H1 (cell line): ENCODE measurements around the gene TUBGCP2.

Source experiments
- CHD2 ChIP-seq: IDR thresholded peaks from 2 replicates; pipeline ENCODE4 v1.6.1; 2012; ENCODE audit warnings: low read length, improper control_type of control experiment
- CTCF ChIP-seq, 3 experiments: IDR thresholded peaks; 1 replicate in 2 of 3; 2 replicates in 1 of 3; pipeline versions ENCODE4 v1.5.1 to v1.6.1; 2011; ENCODE audit warnings: low read length in 3 of 3, mild to moderate bottlenecking in 3 of 3, inconsistent platforms in 2 of 3, low read depth in 1 of 3, moderate library complexity in 1 of 3; ENCODE audit not compliant: insufficient read depth in 1 of 3; ENCODE audit errors: control extremely low read depth in 1 of 3
- KDM5A ChIP-seq: fragments of 200-600 bp; IDR thresholded peaks from 2 replicates; pipeline ENCODE4 v1.7.1; 2012; ENCODE audit warnings: mild to moderate bottlenecking, low read length, inconsistent platforms, mixed read lengths
- MAX ChIP-seq: IDR thresholded peaks from 2 replicates; pipeline ENCODE4 v1.6.1; 2012; ENCODE audit warnings: inconsistent platforms
- POLR2A ChIP-seq, 2 experiments: IDR thresholded peaks; 1 replicate in 1 of 2; 2 replicates in 1 of 2; pipeline ENCODE4 v1.6.1; 2011; ENCODE audit warnings: low read depth in 2 of 2, low read length in 2 of 2, mild to moderate bottlenecking in 2 of 2; ENCODE audit errors: control extremely low read depth in 1 of 2
- POLR2AphosphoS5 ChIP-seq: IDR thresholded peaks from 2 replicates; pipeline ENCODE4 v1.6.1; 2011; ENCODE audit warnings: low read depth, low read length
- RBBP5 ChIP-seq: IDR thresholded peaks from 2 replicates; pipeline ENCODE4 v1.7.1; 2012; ENCODE audit warnings: low read depth, mild to moderate bottlenecking, inconsistent platforms, low read length, moderate library complexity, borderline replicate concordance
- TAF1 ChIP-seq: IDR thresholded peaks from 2 replicates; pipeline ENCODE4 v1.6.1; 2011; ENCODE audit warnings: mild to moderate bottlenecking, low read depth, low read length
- YY1 ChIP-seq: IDR thresholded peaks from 2 replicates; pipeline ENCODE4 v1.6.1; 2011; ENCODE audit warnings: low read depth, mild to moderate bottlenecking, low read length

GRCh38 chr10:133313192-133313591, 4.5 kb upstream of the TUBGCP2 start:
- no peak for TF ChIP-seq MAX
- TF ChIP-seq CTCF (IDR thresholded peaks at IDR 0.05; ENCODE audit: control extremely low read depth in 1 of 3, insufficient read depth in 1 of 3, low read depth in 1 of 3, low read length in 3 of 3), result no peak
- no peak for TF ChIP-seq TAF1
- TF ChIP-seq POLR2A (IDR thresholded peaks at IDR 0.05; ENCODE audit: control extremely low read depth in 1 of 2, low read depth in 2 of 2, low read length in 2 of 2), result no peak
- TF ChIP-seq POLR2AphosphoS5, result no peak
- no peak for TF ChIP-seq YY1
- TF ChIP-seq CHD2, result no peak
- no peak for TF ChIP-seq KDM5A
- no peak for TF ChIP-seq RBBP5
